ENCODE results near the gene FIBCD1.

Gene FIBCD1

GRCh38 chr9:130927995-130928900 lies 10.8 kb downstream of the FIBCD1 start:
- TF ChIP-seq CTCF (IDR thresholded peaks at IDR 0.05; ENCODE audit: low read depth, low read length, missing control alignments), result no peak
- DNase-seq (ENCODE audit: extremely low read depth, low read depth), result no peak
- H3K4me3 ChIP-seq (replicated peaks; ENCODE audit: low read depth, low read length), result no peak overlapping the region

GRCh38 chr9:130927338-130927737 lies 11.7 kb downstream of the FIBCD1 start:
- no peak overlapping the region for H3K4me3 ChIP-seq (replicated peaks; ENCODE audit: low read depth, low read length)
- DNase-seq (ENCODE audit: extremely low read depth, low read depth), result no peak
- no peak for TF ChIP-seq CTCF (IDR thresholded peaks at IDR 0.05; ENCODE audit: low read depth, low read length, missing control alignments)

GRCh38 chr9:130925050-130925678 lies 13.9 kb downstream of the FIBCD1 start:
- no peak for TF ChIP-seq CTCF (IDR thresholded peaks at IDR 0.05; ENCODE audit: low read depth, low read length, missing control alignments)
- H3K4me3 ChIP-seq (replicated peaks; ENCODE audit: low read depth, low read length), result no peak overlapping the region
- DNase-seq (ENCODE audit: extremely low read depth, low read depth), result no peak

- no peak overlapping the region for H3K4me3 ChIP-seq (replicated peaks; ENCODE audit: low read depth, low read length)
- no peak for DNase-seq (ENCODE audit: extremely low read depth, low read depth)
- no peak for TF ChIP-seq CTCF (IDR thresholded peaks at IDR 0.05; ENCODE audit: low read depth, low read length, missing control alignments)
Observed at GRCh38 chr9:130924448-130924788, 14.6 kb downstream of the FIBCD1 start.

GRCh38 chr9:130923611-130924447 lies 15.2 kb downstream of the FIBCD1 start:
- no peak overlapping the region for H3K4me3 ChIP-seq (replicated peaks; ENCODE audit: low read depth, low read length)
- no peak for TF ChIP-seq CTCF (IDR thresholded peaks at IDR 0.05; ENCODE audit: low read depth, low read length, missing control alignments)
- DNase-seq (ENCODE audit: extremely low read depth, low read depth), result no peak

GRCh38 chr9:130922893-130923610 lies 16.0 kb downstream of the FIBCD1 start:
- no peak for DNase-seq (ENCODE audit: extremely low read depth, low read depth)
- H3K4me3 ChIP-seq (replicated peaks; ENCODE audit: low read depth, low read length), result no peak overlapping the region
- no peak for TF ChIP-seq CTCF (IDR thresholded peaks at IDR 0.05; ENCODE audit: low read depth, low read length, missing control alignments)

Data from HFF-Myc (cell line).